NCI-H226 (cell line): ENCODE measurements around the gene CKB.

ENCODE experiments used
- DNase-seq: peaks from one replicate; pipeline ENCODE4 v3.0.0-alpha.2; 2015

CKB gene

GRCh38 chr14:103522649-103523574, at the start of gene CKB:
CKB (minus strand) TSS chr14:103522830; CDS start chr14:103522493, 337 bp downstream.
- DNase-seq: peak; percentile 36

- DNase-seq: no peak
Measured at GRCh38 chr14:103569408-103569807, 46.8 kb upstream of the CKB start.

GRCh38 chr14:103568952-103569351, 46.3 kb upstream of the CKB start:
- no peak for DNase-seq

GRCh38 chr14:103563844-103564505, 41.3 kb upstream of the CKB start:
- no peak for DNase-seq

GRCh38 chr14:103563226-103563620, 40.6 kb upstream of the CKB start:
- no peak for DNase-seq

GRCh38 chr14:103562429-103563225, 40.0 kb upstream of the CKB start, which contains the start of the genes BAG5 and COA8:
BAG5 (minus strand) TSS chr14:103562657; CDS start chr14:103561164, 1,493 bp downstream.
COA8 (plus strand) TSS chr14:103562960; CDS start chr14:103563002, 42 bp downstream.
- peak; percentile 85 for DNase-seq

- DNase-seq: peak; percentile 41
Measured at GRCh38 chr14:103562179-103562428, 39.5 kb upstream of the CKB start.

- DNase-seq: no peak
Measured at GRCh38 chr14:103561381-103562178, 39.0 kb upstream of the CKB start.

- DNase-seq: no peak
Measured at GRCh38 chr14:103560691-103561090, 38.1 kb upstream of the CKB start.

- no peak for DNase-seq
Measured at GRCh38 chr14:103559766-103560165, 37.1 kb upstream of the CKB start.

GRCh38 chr14:103558071-103558882, 35.6 kb upstream of the CKB start:
- DNase-seq: peak; percentile 58

- no peak for DNase-seq
Measured at GRCh38 chr14:103556946-103557758, 34.5 kb upstream of the CKB start.

- DNase-seq: no peak
Measured at GRCh38 chr14:103555559-103556337, 33.1 kb upstream of the CKB start.

- no peak for DNase-seq
Measured at GRCh38 chr14:103552846-103553210, 30.2 kb upstream of the CKB start.

- peak; percentile 26 for DNase-seq
Measured at GRCh38 chr14:103552011-103552845, 29.6 kb upstream of the CKB start.

- DNase-seq: no peak
Measured at GRCh38 chr14:103551338-103551762, 28.7 kb upstream of the CKB start.

GRCh38 chr14:103550451-103551337, 28.1 kb upstream of the CKB start:
- no peak for DNase-seq
